ENCODE measurements around the gene PSMB11.

PSMB11 gene

GRCh38 chr14:23062002-23062401 lies 20.0 kb downstream of the PSMB11 start:
- no peak for DNase-seq

GRCh38 chr14:23063601-23064000 lies 21.6 kb downstream of the PSMB11 start:
- DNase-seq: no peak

- no peak for DNase-seq
Measured at GRCh38 chr14:23066368-23066767, 24.4 kb downstream of the PSMB11 start.

GRCh38 chr14:23066855-23067744 lies 25.1 kb downstream of the PSMB11 start:
- DNase-seq: no peak

GRCh38 chr14:23067847-23068788 lies 26.1 kb downstream of the PSMB11 start:
- DNase-seq: no peak

- no peak for DNase-seq
Measured at GRCh38 chr14:23068789-23069412, 26.9 kb downstream of the PSMB11 start.

- no peak for DNase-seq
Measured at GRCh38 chr14:23069413-23069806, 27.4 kb downstream of the PSMB11 start.

- DNase-seq: no peak
Measured at GRCh38 chr14:23070262-23071129, 28.5 kb downstream of the PSMB11 start.

- no peak for DNase-seq
Measured at GRCh38 chr14:23071244-23071920, 29.4 kb downstream of the PSMB11 start.

GRCh38 chr14:23071921-23072539 lies 30.0 kb downstream of the PSMB11 start:
- DNase-seq: no peak

GRCh38 chr14:23074906-23075305 lies 32.9 kb downstream of the PSMB11 start:
- DNase-seq: no peak

- no peak for DNase-seq
Measured at GRCh38 chr14:23076785-23077408, 34.9 kb downstream of the PSMB11 start.

GRCh38 chr14:23077962-23078361 lies 36.0 kb downstream of the PSMB11 start:
- no peak for DNase-seq

GRCh38 chr14:23078692-23079116 lies 36.7 kb downstream of the PSMB11 start:
- DNase-seq: no peak

GRCh38 chr14:23079716-23080115 lies 37.7 kb downstream of the PSMB11 start:
- no peak for DNase-seq

GRCh38 chr14:23080474-23080873 lies 38.5 kb downstream of the PSMB11 start:
- no peak for DNase-seq

- no peak for DNase-seq
Measured at GRCh38 chr14:23085458-23085857, 43.4 kb downstream of the PSMB11 start.

GRCh38 chr14:23086565-23086964 lies 44.6 kb downstream of the PSMB11 start:
- DNase-seq: no peak

- DNase-seq: no peak
Measured at GRCh38 chr14:23089498-23090253, 47.7 kb downstream of the PSMB11 start.

- DNase-seq: no peak
Measured at GRCh38 chr14:23090254-23090636, 48.2 kb downstream of the PSMB11 start.

Data from NCI-H526 treated with DMSO at 0.1 percent for 48 hours (cell line).